Upper lobe of right lung (tissue), 1 donor: ENCODE results near the gene LZTS3. TPM values are rescaled to one million over a fixed set of nuclear protein-coding genes. Genes with fewer than 3 reads are reported as not detected.

Experiments used
- ATAC-seq: fragments of 200-7000 bp; cut with Tn5 transposase; one replicate; pipeline ENCODE4 v1.9.1; 2020; ENCODE audit warnings: mild to moderate bottlenecking, moderate library complexity
- DNase-seq: peaks from one replicate; pipeline ENCODE4 v3.0.0-alpha.2; 2020
- H3K27ac ChIP-seq: fragments of 200-600 bp; one replicate; pipeline ENCODE4 v1.8.0; 2022
- H3K27me3 ChIP-seq: fragments of 200-600 bp; one replicate; pipeline ENCODE4 v1.8.0; 2022; ENCODE audit warnings: mild to moderate bottlenecking
- H3K36me3 ChIP-seq: fragments of 200-600 bp; one replicate; pipeline ENCODE4 v1.8.0; 2022
- H3K4me1 ChIP-seq: fragments of 200-600 bp; one replicate; pipeline ENCODE4 v1.8.0; 2022
- H3K4me3 ChIP-seq: fragments of 200-600 bp; one replicate; pipeline ENCODE4 v1.8.0; 2022; ENCODE audit warnings: mild to moderate bottlenecking
- H3K9me3 ChIP-seq: fragments of 200-600 bp; one replicate; pipeline ENCODE4 v1.8.0; 2022
- CTCF ChIP-seq: fragments of 200-600 bp; IDR thresholded peaks from one replicate; pipeline ENCODE4 v1.8.0; 2022; ENCODE audit warnings: antibody characterized with exemption
- intact Hi-C: fragments of 100-400 bp; cut with DNase I; formaldehyde crosslinking; loops from one replicate; pipeline ENCODE4 v1.11.0; 2022
- total RNA-seq: library from RNA; stranded (reverse); fragmentation: NEBNext Ultra II Directional; extraction: Animal tissue kit (Norgen Biotek cat#: 25700); gene quantifications from one replicate; pipeline ENCODE4 v1.2.1, GENCODE V29; 2021
- donor health status: DM: no; HTN: yes; CAD: no; lungs with severe emphysema.

Gene LZTS3
- total RNA-seq, 1 donor from 2014 or later = 21.5 TPM

- Histone ChIP-seq H3K4me1 (peaks cover 6% of the 10 kb centered on the region), H3K36me3 (no peaks in the 10 kb centered on the region), H3K4me3 (no peak overlapping the region), H3K27me3 (no peaks in the 10 kb centered on the region), H3K27ac (no peak overlapping the region), H3K9me3 (no peaks in the 10 kb centered on the region)
- intact Hi-C loops = no loop called here
- ATAC-seq (no peak), DNase-seq (no peak)
- TF ChIP-seq CTCF = no peak
Observed at GRCh38 chr20:3171391-3172125, 1.8 kb downstream of the LZTS3 start.

- Histone ChIP-seq H3K9me3 (no peaks in the 10 kb centered on the region), H3K27me3 (no peaks in the 10 kb centered on the region), H3K4me3 (no peak overlapping the region), H3K36me3 (no peaks in the 10 kb centered on the region), H3K27ac (peak overlapping the region; percentile 58), H3K4me1 (peaks cover 6% of the 10 kb centered on the region)
- intact Hi-C loops = no loop called here
- no peak for TF ChIP-seq CTCF
- ATAC-seq (no peak), DNase-seq (no peak)
Observed at GRCh38 chr20:3168829-3169590, 4.3 kb downstream of the LZTS3 start.

GRCh38 chr20:3168079-3168828 is 5.1 kb downstream of the LZTS3 start:
- Histone ChIP-seq H3K9me3 (no peaks in the 10 kb centered on the region), H3K27me3 (no peaks in the 10 kb centered on the region), H3K4me3 (peak overlapping the region; percentile 42), H3K36me3 (no peaks in the 10 kb centered on the region), H3K4me1 (peaks cover 6% of the 10 kb centered on the region), H3K27ac (peak overlapping the region; percentile 58)
- intact Hi-C loops = no loop called here
- TF ChIP-seq CTCF = peak; percentile 8
- DNase-seq (peak; percentile 85), ATAC-seq (peak; percentile 75)

- intact Hi-C loops = no loop called here
- H3K27ac ChIP-seq = peak overlapping the region; percentile 58
- no peaks in the 10 kb centered on the region for H3K36me3 ChIP-seq
- H3K9me3 ChIP-seq = no peaks in the 10 kb centered on the region
- no peak for TF ChIP-seq CTCF
- DNase-seq = no peak
- H3K4me3 ChIP-seq = peak overlapping the region; percentile 42
- ATAC-seq = no peak
- no peaks in the 10 kb centered on the region for H3K27me3 ChIP-seq
- H3K4me1 ChIP-seq = peaks cover 4% of the 10 kb centered on the region
Observed at GRCh38 chr20:3167738-3168078, 5.6 kb downstream of the LZTS3 start.

GRCh38 chr20:3166913-3167342 is 6.4 kb downstream of the LZTS3 start:
- intact Hi-C loops = no loop called here
- H3K4me3 ChIP-seq = no peak overlapping the region
- no peaks in the 10 kb centered on the region for H3K27me3 ChIP-seq
- ATAC-seq (no peak), DNase-seq (no peak)
- no peaks in the 10 kb centered on the region for H3K36me3 ChIP-seq
- H3K27ac ChIP-seq = no peak overlapping the region
- no peak for TF ChIP-seq CTCF
- no peaks in the 10 kb centered on the region for H3K4me1 ChIP-seq
- no peaks in the 10 kb centered on the region for H3K9me3 ChIP-seq
